Muscle layer of duodenum (tissue), 2 donors: Measurements from ENCODE around the gene MYOM3.

ENCODE experiments used
- H3K27ac ChIP-seq: one replicate; pipeline ENCODE4 v1.7.0; 2013; ENCODE audit warnings: mild to moderate bottlenecking, low read length
- H3K27me3 ChIP-seq: one replicate; pipeline ENCODE4 v1.7.0; 2013; ENCODE audit warnings: low read depth, mild to moderate bottlenecking, control low read depth, low read length
- H3K36me3 ChIP-seq, 2 donors: one replicate each; pipeline ENCODE4 v1.7.0; 2013; ENCODE audit warnings: low read length in 2 of 2, control low read depth in 1 of 2, mild to moderate bottlenecking in 1 of 2; ENCODE audit not compliant: insufficient read depth in 2 of 2, control insufficient read depth in 1 of 2
- H3K4me1 ChIP-seq, 2 donors: one replicate each; pipeline ENCODE4 v1.7.0; 2013; ENCODE audit warnings: low read length in 2 of 2, mild to moderate bottlenecking in 2 of 2, control low read depth in 1 of 2, moderate library complexity in 1 of 2; ENCODE audit not compliant: insufficient read depth in 2 of 2, control insufficient read depth in 1 of 2
- H3K4me3 ChIP-seq, 2 donors: one replicate each; pipeline ENCODE4 v1.7.0; 2013; ENCODE audit warnings: low read length in 2 of 2, low read depth in 1 of 2, mild to moderate bottlenecking in 1 of 2
- H3K9me3 ChIP-seq, 2 donors: one replicate each; pipeline ENCODE4 v1.7.0; 2013; ENCODE audit warnings: low read length in 2 of 2, control low read depth in 1 of 2, mild to moderate bottlenecking in 1 of 2; ENCODE audit not compliant: control insufficient read depth in 1 of 2
- donor health status: healthy.

Gene MYOM3

GRCh38 chr1:24101796-24102586, 9.9 kb downstream of the MYOM3 start:
- H3K4me3 ChIP-seq: no peak overlapping the region
- H3K27me3 ChIP-seq: no peaks in the 10 kb centered on the region
- H3K4me1 ChIP-seq: peaks cover 0 to 4% of the 10 kb centered on the region in 2 donors
- no peak overlapping the region for H3K27ac ChIP-seq
- H3K9me3 ChIP-seq: no peaks in the 10 kb centered on the region
- no peaks in the 10 kb centered on the region for H3K36me3 ChIP-seq

- Histone ChIP-seq H3K27ac (no peak overlapping the region), H3K4me3 (no peak overlapping the region), H3K4me1 (peaks cover 0 to 4% of the 10 kb centered on the region in 2 donors), H3K27me3 (no peaks in the 10 kb centered on the region), H3K9me3 (no peaks in the 10 kb centered on the region), H3K36me3 (no peaks in the 10 kb centered on the region)
These were observed 10.8 kb downstream of the MYOM3 start for GRCh38 chr1:24100945-24101737.

DNA sequence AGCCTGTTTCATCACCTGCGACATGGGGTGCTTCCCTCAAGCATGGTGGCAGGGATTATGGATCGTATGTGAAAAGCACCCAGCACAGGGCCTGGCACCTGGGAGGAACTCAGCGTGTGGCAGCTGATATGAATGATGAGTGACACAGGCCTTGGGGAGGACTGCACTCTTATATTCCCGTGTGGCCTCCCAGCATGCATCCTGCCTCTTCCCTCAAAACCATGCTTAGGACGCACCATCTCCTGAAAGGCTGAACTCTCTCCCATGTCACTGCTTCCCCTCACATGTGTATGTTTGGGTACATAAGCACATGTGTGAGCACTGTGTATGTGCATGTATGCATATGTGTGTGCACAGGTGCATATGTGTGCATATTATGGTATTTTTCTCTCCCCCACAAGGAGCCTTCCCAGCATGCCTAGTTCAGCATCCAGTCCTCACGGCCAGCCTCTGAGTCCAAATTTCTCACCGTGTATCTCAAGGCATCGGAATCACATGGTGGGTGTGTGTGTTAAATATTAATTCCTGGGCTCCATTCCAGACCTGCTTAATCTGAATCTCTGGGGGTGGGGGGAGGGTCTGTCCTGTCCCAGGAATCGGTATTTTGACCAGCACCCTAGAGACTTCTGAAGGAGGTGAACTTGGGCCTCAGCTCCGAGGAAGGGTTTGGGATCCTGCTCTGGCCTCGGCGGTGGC, 12.8 kb downstream of the MYOM3 start:
- no peaks in the 10 kb centered on the region for H3K36me3 ChIP-seq
- peaks cover 0 to 4% of the 10 kb centered on the region in 2 donors for H3K4me1 ChIP-seq

DNA sequence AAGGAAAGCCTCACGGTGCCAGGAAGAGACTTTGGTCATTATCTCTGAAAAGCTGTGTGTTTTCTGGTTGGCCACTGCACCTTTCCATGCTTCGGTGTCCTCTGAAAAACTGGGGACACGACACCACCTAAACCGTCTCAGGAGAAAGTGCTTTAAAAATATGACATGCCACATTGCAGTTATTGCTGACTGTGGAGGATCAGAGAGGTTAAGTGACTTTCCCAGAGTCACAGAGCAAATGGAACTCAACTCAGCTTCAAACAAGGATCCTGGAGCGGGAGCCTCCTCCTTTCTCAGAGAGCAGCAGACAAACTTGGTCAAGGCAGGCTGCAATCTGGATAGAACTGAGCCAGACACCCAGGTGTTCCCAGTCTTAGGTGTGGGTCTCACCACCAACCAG, 13.8 kb downstream of the MYOM3 start:
- Histone ChIP-seq H3K36me3 (no peaks in the 10 kb centered on the region), H3K9me3 (no peaks in the 10 kb centered on the region), H3K27ac (no peak overlapping the region), H3K4me3 (no peak overlapping the region), H3K27me3 (no peaks in the 10 kb centered on the region), H3K4me1 (peaks cover 0 to 4% of the 10 kb centered on the region in 2 donors)

More for the DNA sequence above, 12.8 kb downstream of the MYOM3 start:
- Histone ChIP-seq H3K27me3 (no peaks in the 10 kb centered on the region), H3K9me3 (no peaks in the 10 kb centered on the region), H3K4me3 (no peak overlapping the region), H3K27ac (no peak overlapping the region)

DNA sequence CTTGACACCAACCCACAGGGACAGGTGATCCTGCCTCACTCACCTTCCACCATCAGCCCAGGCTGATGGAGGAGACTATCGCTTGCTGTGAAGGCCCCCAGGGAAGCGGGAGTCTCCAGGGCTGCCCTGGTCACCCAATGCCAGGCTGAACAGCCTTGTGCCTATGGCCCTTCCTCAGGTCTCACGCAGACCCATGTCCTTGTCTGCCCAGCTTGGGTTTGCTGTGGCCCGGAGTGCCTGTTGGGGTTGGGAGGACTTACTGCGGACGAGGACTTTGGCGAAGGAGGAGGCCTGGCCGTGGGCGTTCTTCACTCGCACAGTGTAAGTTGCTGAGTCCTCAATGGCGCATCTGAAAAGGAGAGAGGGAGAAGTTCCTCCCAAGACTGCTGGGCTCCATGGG, 14.3 kb downstream of the MYOM3 start:
- Histone ChIP-seq H3K27me3 (no peaks in the 10 kb centered on the region), H3K4me1 (peaks cover 0 to 4% of the 10 kb centered on the region in 2 donors), H3K4me3 (no peak overlapping the region), H3K27ac (no peak overlapping the region), H3K9me3 (no peaks in the 10 kb centered on the region), H3K36me3 (no peaks in the 10 kb centered on the region)

DNA sequence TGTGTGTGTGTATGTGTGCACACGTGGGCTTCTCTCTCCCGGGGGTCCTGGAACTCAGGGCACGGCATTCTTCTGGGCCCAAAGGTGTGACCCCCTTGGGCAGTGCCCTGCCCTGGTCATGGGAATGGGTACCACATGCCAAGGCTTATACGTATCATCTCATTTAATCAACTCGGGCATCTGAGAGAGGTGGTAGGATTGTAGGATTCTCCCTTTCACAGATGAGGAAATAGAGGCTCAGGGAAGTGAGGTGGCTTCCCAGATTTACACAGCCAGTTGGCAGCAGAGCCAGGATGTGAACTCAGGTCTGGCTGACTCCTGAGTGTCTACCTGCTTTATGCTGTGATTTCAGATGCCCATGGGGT, 15.2 kb downstream of the MYOM3 start:
- no peak overlapping the region for H3K27ac ChIP-seq
- H3K9me3 ChIP-seq: no peaks in the 10 kb centered on the region
- H3K27me3 ChIP-seq: no peaks in the 10 kb centered on the region
- no peaks in the 10 kb centered on the region for H3K4me1 ChIP-seq
- no peak overlapping the region for H3K4me3 ChIP-seq
- H3K36me3 ChIP-seq: no peaks in the 10 kb centered on the region

DNA sequence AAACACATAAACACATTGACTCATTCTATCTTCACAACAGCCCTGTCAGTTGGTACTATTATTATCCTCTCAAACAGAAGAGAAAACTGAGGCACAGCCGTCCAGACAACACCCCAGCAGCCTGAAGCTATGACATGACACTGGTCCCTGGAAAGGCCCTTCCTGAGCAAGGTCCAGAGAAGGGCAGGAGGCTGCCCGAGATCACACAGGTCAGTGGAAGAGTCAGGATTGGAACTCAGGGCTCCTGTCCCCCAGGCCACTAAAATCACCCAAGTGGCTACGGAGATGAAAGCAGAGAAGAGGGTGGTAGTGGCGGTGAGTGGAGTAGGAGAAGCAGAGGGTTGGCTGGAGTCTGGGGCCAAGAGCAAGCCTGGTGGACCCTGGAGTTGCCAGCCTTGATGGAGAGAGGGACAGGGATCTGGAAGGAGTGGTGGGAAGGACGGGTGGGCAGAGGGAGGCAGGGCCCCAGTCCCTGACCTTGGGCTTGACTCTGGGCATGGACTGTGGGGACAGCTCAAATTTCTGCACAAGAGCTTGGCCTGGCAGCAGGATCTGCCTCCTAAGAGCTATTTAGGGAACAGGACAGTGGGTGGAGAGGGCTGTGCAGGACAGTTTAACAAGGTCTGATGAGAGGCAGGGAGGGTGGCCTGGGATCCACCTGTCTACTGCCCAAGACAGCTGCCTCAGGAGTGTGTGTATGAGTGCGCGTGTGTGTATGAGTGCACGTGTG, 15.8 kb downstream of the MYOM3 start:
- Histone ChIP-seq H3K27me3 (no peaks in the 10 kb centered on the region), H3K36me3 (no peaks in the 10 kb centered on the region), H3K9me3 (no peaks in the 10 kb centered on the region), H3K4me3 (no peak overlapping the region), H3K27ac (no peak overlapping the region), H3K4me1 (no peaks in the 10 kb centered on the region)

DNA sequence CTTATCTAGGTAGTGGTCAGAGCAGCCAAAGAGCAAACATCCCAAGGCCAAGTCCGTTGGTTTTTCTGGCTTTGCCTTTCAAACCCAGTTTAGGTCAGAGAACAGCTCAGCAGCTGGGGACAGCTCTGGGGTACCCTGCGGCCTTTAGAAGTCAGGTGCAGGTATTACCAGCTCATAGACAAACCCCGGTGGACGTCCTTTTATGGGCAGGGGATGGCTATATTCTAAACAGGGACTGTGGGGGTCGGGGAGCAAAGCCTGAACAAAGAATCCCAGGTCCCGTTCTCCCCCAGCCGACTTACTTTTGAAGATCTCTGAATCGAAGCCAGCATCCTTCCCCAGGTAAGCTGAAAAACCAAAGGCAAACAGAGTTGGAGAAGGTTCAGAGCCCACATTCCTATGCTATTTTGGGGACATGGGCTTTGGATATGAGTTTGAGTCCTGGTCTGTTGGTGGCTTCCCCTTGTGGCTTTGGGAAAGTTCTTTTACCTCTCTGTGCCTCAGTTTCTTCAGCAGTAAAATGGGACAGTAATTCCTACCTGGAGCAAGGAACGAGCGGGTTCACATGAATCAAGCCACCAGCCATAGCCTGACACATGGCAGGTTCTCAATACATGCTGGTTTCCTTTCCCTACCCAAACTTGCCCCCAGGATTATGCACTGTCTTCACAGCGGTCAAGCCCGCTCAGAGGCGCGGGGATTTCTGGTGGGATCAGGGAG, 16.6 kb downstream of the MYOM3 start:
- no peaks in the 10 kb centered on the region for H3K4me1 ChIP-seq
- no peaks in the 10 kb centered on the region for H3K27me3 ChIP-seq
- no peak overlapping the region for H3K4me3 ChIP-seq
- no peaks in the 10 kb centered on the region for H3K36me3 ChIP-seq
- H3K9me3 ChIP-seq: no peaks in the 10 kb centered on the region
- H3K27ac ChIP-seq: no peak overlapping the region

DNA sequence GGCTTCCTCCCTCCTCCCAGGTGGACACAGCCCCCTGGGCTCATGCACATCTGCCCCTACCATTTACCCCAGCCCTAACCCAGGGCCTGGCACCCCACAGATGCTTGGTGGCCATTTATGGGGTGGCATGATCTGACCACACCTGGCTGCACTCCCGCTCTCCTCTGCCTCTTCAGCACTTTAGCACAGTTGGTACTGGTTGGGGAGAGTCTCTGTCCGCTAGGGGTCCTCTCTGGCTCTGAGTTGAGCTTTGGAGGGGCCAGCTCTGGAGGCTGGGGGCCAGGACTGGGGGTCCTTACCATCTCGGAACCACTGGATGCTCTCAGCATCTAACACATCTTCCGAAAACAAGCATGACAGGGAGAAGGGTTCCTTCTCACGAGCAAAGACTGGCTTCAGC, 17.4 kb downstream of the MYOM3 start:
- H3K4me1 ChIP-seq: no peaks in the 10 kb centered on the region
- H3K27me3 ChIP-seq: no peaks in the 10 kb centered on the region
- no peak overlapping the region for H3K27ac ChIP-seq
- no peak overlapping the region for H3K4me3 ChIP-seq
- no peaks in the 10 kb centered on the region for H3K9me3 ChIP-seq
- no peaks in the 10 kb centered on the region for H3K36me3 ChIP-seq

DNA sequence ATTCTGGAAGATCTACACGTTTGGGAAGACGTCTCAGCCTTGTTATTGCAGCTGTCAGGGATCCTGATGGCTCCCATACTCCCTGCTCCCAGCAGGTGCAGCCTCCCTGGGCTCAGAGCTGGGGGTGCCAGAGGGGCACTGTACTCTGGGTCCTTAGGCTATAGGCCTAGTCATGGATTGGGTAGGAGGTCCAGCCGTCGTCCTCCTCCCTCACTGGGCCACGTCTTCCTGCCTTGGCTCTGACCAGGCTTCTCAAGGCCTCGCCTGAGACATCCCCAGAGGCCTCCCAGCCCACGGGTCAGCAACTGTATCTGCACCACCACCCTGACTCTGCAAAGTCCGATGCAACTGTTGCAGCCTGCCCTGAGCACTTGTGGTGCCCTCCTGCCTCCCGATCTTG, 18.2 kb downstream of the MYOM3 start:
- H3K4me3 ChIP-seq: no peak overlapping the region
- no peaks in the 10 kb centered on the region for H3K27me3 ChIP-seq
- H3K4me1 ChIP-seq: no peaks in the 10 kb centered on the region
- no peaks in the 10 kb centered on the region for H3K9me3 ChIP-seq
- H3K27ac ChIP-seq: no peak overlapping the region
- no peaks in the 10 kb centered on the region for H3K36me3 ChIP-seq
